B cell (primary cell): ENCODE results near the gene SERPINA10. TPM values are rescaled to one million over a fixed set of nuclear protein-coding genes. Genes with fewer than 3 reads are reported as not detected.

Experiments used
- ATAC-seq: fragments of 200-7000 bp; cut with Tn5 transposase; one replicate; pipeline ENCODE4 v1.10.0; 2021; ENCODE audit warnings: low read depth, mild to moderate bottlenecking, moderate number of reproducible peaks, moderate library complexity
- CTCF ChIA-PET: fragments of 350-600 bp; sonication (Branson Sonifier 250); formaldehyde crosslinking; loops from one replicate; lab custom pipeline; 2021; ENCODE audit warnings: antibody characterized with exemption, inconsistent platforms; lab: Charles Lee
- POLR2A ChIA-PET: fragments of 350-600 bp; sonication (Branson Sonifier 250); formaldehyde crosslinking; loops from one replicate; lab custom pipeline; 2021; ENCODE audit warnings: antibody characterized with exemption; lab: Charles Lee
- DNase-seq: peaks from one replicate; pipeline ENCODE4 v3.0.0; 2013
- H2AFZ ChIP-seq: 2 replicates; pipeline ENCODE4 v1.6.1; 2012; ENCODE audit warnings: mild to moderate bottlenecking, low read depth, low read length; ENCODE audit not compliant: insufficient read depth, poor library complexity, severe bottlenecking
- H3K27ac ChIP-seq, 2 donors: 1 replicate in 1 of 2; 2 replicates in 1 of 2; pipeline ENCODE4 v1.5.1; 2012 to 2013; ENCODE audit warnings: low read length in 2 of 2, mild to moderate bottlenecking in 2 of 2, moderate library complexity in 1 of 2
- H3K27me3 ChIP-seq, 4 experiments: fragments of 200-600 bp in 1 of 4; sonication (generic) in 1 of 4; replicated peaks in 1 of 4; 1 replicate in 2 of 4; 2 replicates in 2 of 4; pipeline versions ENCODE4 v1.6.1 to v1.7.0; 2013 to 2016; ENCODE audit warnings: low read length in 3 of 4, mild to moderate bottlenecking in 2 of 4, mixed read lengths in 1 of 4, moderate library complexity in 1 of 4; ENCODE audit not compliant: insufficient read depth in 4 of 4, control insufficient read depth in 3 of 4; ENCODE audit errors: control extremely low read depth in 1 of 4
- H3K36me3 ChIP-seq, 2 experiments: replicated peaks in 1 of 2; 1 replicate in 1 of 2; 2 replicates in 1 of 2; pipeline versions ENCODE4 v1.6.1 to v1.7.1; 2013; ENCODE audit warnings: low read length in 1 of 2; ENCODE audit not compliant: insufficient read depth in 2 of 2, control insufficient read depth in 1 of 2; ENCODE audit errors: control extremely low read depth in 1 of 2, extremely low read depth in 1 of 2
- H3K4me1 ChIP-seq, 2 donors: fragments of 200-600 bp in 1 of 2; sonication (generic) in 1 of 2; 1 replicate in 1 of 2; 2 replicates in 1 of 2; pipeline versions ENCODE4 v1.5.1 to v1.6.1; 2013 to 2017; ENCODE audit warnings: low read length in 2 of 2; ENCODE audit not compliant: control insufficient read depth in 2 of 2, insufficient read depth in 2 of 2
- H3K4me2 ChIP-seq: replicated peaks from 2 replicates; pipeline ENCODE3; 2012; ENCODE audit warnings: mild to moderate bottlenecking, low read depth, low read length; ENCODE audit not compliant: poor library complexity, severe bottlenecking
- H3K4me3 ChIP-seq, 5 experiments: fragments of 200-600 bp in 1 of 5; sonication (generic) in 1 of 5; 1 replicate in 3 of 5; 2 replicates in 2 of 5; pipeline versions ENCODE4 v1.5.1 to v1.7.0; 2011 to 2016; ENCODE audit warnings: low read length in 4 of 5, mild to moderate bottlenecking in 4 of 5, low read depth in 2 of 5, control low read depth in 1 of 5, moderate library complexity in 1 of 5; ENCODE audit not compliant: insufficient read depth in 1 of 5; ENCODE audit errors: control extremely low read depth in 1 of 5, extremely low read depth in 1 of 5
- H3K79me2 ChIP-seq: fragments of 200-600 bp; sonication (generic); one replicate; pipeline ENCODE4 v1.6.0; 2016; ENCODE audit warnings: low read length; ENCODE audit not compliant: control insufficient read depth, insufficient read depth
- H3K9ac ChIP-seq: fragments of 200-600 bp; sonication (generic); 2 replicates; pipeline ENCODE4 v1.6.1; 2017; ENCODE audit warnings: mild to moderate bottlenecking, low read length, moderate library complexity
- H3K9me3 ChIP-seq, 3 donors: one replicate each; pipeline versions ENCODE4 v1.6.1 to v1.7.1; 2013; ENCODE audit warnings: low read length in 2 of 3; ENCODE audit not compliant: control insufficient read depth in 2 of 3, insufficient read depth in 1 of 3; ENCODE audit errors: control extremely low read depth in 1 of 3
- H4K20me1 ChIP-seq: 2 replicates; pipeline ENCODE4 v1.6.0; 2012; ENCODE audit warnings: mild to moderate bottlenecking, low read length; ENCODE audit not compliant: insufficient read depth, control insufficient read depth, poor library complexity, severe bottlenecking
- H3K27ac Mint-ChIP-seq: one replicate; pipeline ENCODE4 v1.8.0; 2021; ENCODE audit warnings: mixed read lengths
- H3K27me3 Mint-ChIP-seq: one replicate; pipeline ENCODE4 v1.8.0; 2021; ENCODE audit warnings: mixed read lengths
- H3K4me1 Mint-ChIP-seq: one replicate; pipeline ENCODE4 v1.8.0; 2021; ENCODE audit warnings: mixed read lengths
- H3K4me3 Mint-ChIP-seq: one replicate; pipeline ENCODE4 v1.8.0; 2021; ENCODE audit warnings: mixed read lengths
- H3K9me3 Mint-ChIP-seq: one replicate; pipeline ENCODE4 v1.8.0; 2022; ENCODE audit warnings: mixed read lengths; ENCODE audit not compliant: insufficient read depth
- CTCF ChIP-seq: fragments of 200-600 bp; IDR thresholded peaks from one replicate; pipeline ENCODE4 v1.8.0; 2022; ENCODE audit warnings: antibody characterized with exemption, mild to moderate bottlenecking
- EZH2 ChIP-seq: IDR thresholded peaks from 2 replicates; pipeline ENCODE4 v1.6.1; 2012; ENCODE audit warnings: borderline replicate concordance, low read depth, mild to moderate bottlenecking, moderate library complexity, low read length; ENCODE audit not compliant: insufficient read depth, poor library complexity, severe bottlenecking
- WGBS: methylation state at CpG from one replicate; pipeline ENCODE4 v1.1.5; 2013; ENCODE audit warnings: missing lambda C conversion rate; ENCODE audit not compliant: insufficient coverage; 5-methylcytosine and 5-hydroxymethylcytosine counted together
- intact Hi-C: fragments of 100-400 bp; cut with micrococcal nuclease; formaldehyde crosslinking; loops from one replicate; pipeline ENCODE4 v1.10.0; 2022
- polyA plus RNA-seq: library from polyadenylated mRNA; depleted of rRNA; stranded (reverse); fragments of >200 nt; gene quantifications from 2 replicates; pipeline ENCODE4 v1.2.3, GENCODE V29; 2012
- total RNA-seq, 2 donors: library from RNA; stranded (reverse); fragments of 120-200 nt in 1 of 2; gene quantifications; 1 replicate in 1 of 2; 2 replicates in 1 of 2; pipeline versions ENCODE4 v1.2.3 to v1.2.4, GENCODE V29; 2013 to 2022

Gene SERPINA10
- total and polyA plus RNA-seq, 2 donors (not counting 1 experiment from before 2014, with no cell fraction given): not detected

DNA sequence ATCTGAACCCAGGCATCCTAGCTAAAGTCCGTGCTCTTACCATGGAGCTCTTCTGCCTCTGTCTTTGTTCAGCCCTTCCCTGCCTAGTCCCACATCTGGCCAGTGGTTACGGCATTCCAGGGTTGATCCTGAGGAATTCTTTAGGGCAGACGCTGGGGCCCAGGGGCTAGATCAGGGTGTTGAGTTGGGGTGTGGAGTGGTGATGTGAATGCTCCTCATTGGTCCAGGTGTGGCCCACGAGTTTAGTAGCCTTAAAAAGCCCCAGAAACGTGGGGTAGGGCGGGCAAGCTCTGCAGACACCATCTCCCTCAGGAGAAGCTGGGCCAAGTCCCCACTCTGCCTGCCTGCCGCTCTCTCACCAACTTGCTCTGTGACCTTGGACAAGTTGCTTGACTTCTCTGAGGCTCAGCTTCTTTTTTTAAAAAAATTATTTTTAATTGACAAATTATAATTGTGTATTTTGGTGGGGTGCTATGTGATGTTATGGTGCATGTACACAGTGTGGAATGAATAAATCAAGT, 39.1 kb upstream of the SERPINA10 start:
- Histone ChIP-seq H2AFZ (no peak overlapping the region), H3K9me3 (peaks cover 0 to 9% (median 0%) of the 10 kb centered on the region in 3 donors), H3K27ac (no peak overlapping the region), H3K9ac (no peak overlapping the region), H3K4me2 (no peak overlapping the region), H3K4me1 (no peaks in the 10 kb centered on the region), H3K27me3 (no peaks in the 10 kb centered on the region), H3K36me3 (no peaks in the 10 kb centered on the region), H4K20me1 (no peaks in the 10 kb centered on the region), H3K79me2 (no peaks in the 10 kb centered on the region), H3K4me3 (no peak overlapping the region)
- Mint-ChIP-seq H3K4me1 (no peaks in the 10 kb centered on the region), H3K9me3 (peaks cover 2% of the 10 kb centered on the region), H3K27ac (no peak overlapping the region), H3K27me3 (peaks cover 3% of the 10 kb centered on the region), H3K4me3 (no peak overlapping the region)
- CTCF ChIA-PET: no interaction called here
- TF ChIP-seq EZH2: no peak
- no peak for TF ChIP-seq CTCF
- ATAC-seq (no peak), DNase-seq (no peak)
- intact Hi-C loops: no loop called here
- POLR2A ChIA-PET: no interaction called here
- WGBS: 61% methylated on average over 4 of the region's 7 CpGs

GRCh38 chr14:94331462-94331861, 38.4 kb upstream of the SERPINA10 start:
- Mint-ChIP-seq H3K27ac (no peak overlapping the region), H3K9me3 (peaks cover 2% of the 10 kb centered on the region), H3K4me1 (no peaks in the 10 kb centered on the region), H3K27me3 (peaks cover 3% of the 10 kb centered on the region), H3K4me3 (no peak overlapping the region)
- H3K27ac ChIP-seq: no peak overlapping the region
- H3K9ac ChIP-seq: no peak overlapping the region
- no peaks in the 10 kb centered on the region for H3K27me3 ChIP-seq
- intact Hi-C loops: no loop called here
- no peaks in the 10 kb centered on the region for H3K36me3 ChIP-seq
- no peak overlapping the region for H3K4me2 ChIP-seq
- WGBS: 88% methylated on average over 3 of the region's 5 CpGs
- H3K79me2 ChIP-seq: no peaks in the 10 kb centered on the region
- peaks cover 0 to 9% (median 0%) of the 10 kb centered on the region in 3 donors for H3K9me3 ChIP-seq
- TF ChIP-seq CTCF (no peak), EZH2 (no peak)
- H3K4me3 ChIP-seq: no peak overlapping the region
- H3K4me1 ChIP-seq: no peaks in the 10 kb centered on the region
- ATAC-seq (no peak), DNase-seq (no peak)
- no peaks in the 10 kb centered on the region for H4K20me1 ChIP-seq
- ChIA-PET CTCF (no interaction called here), POLR2A (no interaction called here)
- H2AFZ ChIP-seq: no peak overlapping the region
